Measurements from ENCODE around the gene FERMT1. TPM values are rescaled to one million over a fixed set of nuclear protein-coding genes. Genes with fewer than 3 reads are reported as not detected.

Gene FERMT1
- total RNA-seq, 1 donor from 2014 or later, result 9.8 TPM

- intact Hi-C loops (cut with DNase I), result no loop called here
- no peak overlapping the region for H3K27ac ChIP-seq
- no peaks in the 10 kb centered on the region for H3K4me1 ChIP-seq
- DNase-seq (ENCODE audit: extremely low spot score in 2 of 2), result no peak
- no peak for TF ChIP-seq CTCF (IDR thresholded peaks at IDR 0.05)
- TF ChIP-seq POLR2A (IDR thresholded peaks at IDR 0.05), result no peak
- TF ChIP-seq POLR2AphosphoS5 (IDR thresholded peaks at IDR 0.05; ENCODE audit: insufficient read depth in 1 of 2, low read depth in 1 of 2), result no peak
- no peaks in the 10 kb centered on the region for H3K9me3 ChIP-seq
- H3K4me3 ChIP-seq, result no peak overlapping the region
- peaks cover 0 to 10% of the 10 kb centered on the region in 2 donors for H3K36me3 ChIP-seq
- no peaks in the 10 kb centered on the region for H3K27me3 ChIP-seq
Observed at GRCh38 chr20:6100246-6100645, 22.6 kb downstream of the FERMT1 start.

- no peak for DNase-seq (ENCODE audit: extremely low spot score in 2 of 2)
Observed at GRCh38 chr20:6099819-6100218, 23.0 kb downstream of the FERMT1 start.

GRCh38 chr20:6095409-6095808 is 27.4 kb downstream of the FERMT1 start:
- H3K27me3 ChIP-seq, result no peaks in the 10 kb centered on the region
- no peaks in the 10 kb centered on the region for H3K4me1 ChIP-seq
- H3K4me3 ChIP-seq, result no peak overlapping the region
- intact Hi-C loops (cut with DNase I), result no loop called here
- no peaks in the 10 kb centered on the region for H3K9me3 ChIP-seq
- H3K27ac ChIP-seq, result no peak overlapping the region
- H3K36me3 ChIP-seq, result peaks cover 0 to 10% of the 10 kb centered on the region in 2 donors
- no peak for TF ChIP-seq CTCF (IDR thresholded peaks at IDR 0.05)
- no peak for TF ChIP-seq POLR2A (IDR thresholded peaks at IDR 0.05)
- TF ChIP-seq POLR2AphosphoS5 (IDR thresholded peaks at IDR 0.05; ENCODE audit: insufficient read depth in 1 of 2, low read depth in 1 of 2), result no peak
- DNase-seq (ENCODE audit: extremely low spot score in 2 of 2), result no peak

More at GRCh38 chr20:6099819-6100218, 23.0 kb downstream of the FERMT1 start:
- H3K9me3 ChIP-seq, result no peaks in the 10 kb centered on the region
- H3K27me3 ChIP-seq, result no peaks in the 10 kb centered on the region
- H3K4me3 ChIP-seq, result no peak overlapping the region
- peaks cover 0 to 10% of the 10 kb centered on the region in 2 donors for H3K36me3 ChIP-seq
- no peak for TF ChIP-seq POLR2AphosphoS5 (IDR thresholded peaks at IDR 0.05; ENCODE audit: insufficient read depth in 1 of 2, low read depth in 1 of 2)
- no peak for TF ChIP-seq CTCF (IDR thresholded peaks at IDR 0.05)
- no peak for TF ChIP-seq POLR2A (IDR thresholded peaks at IDR 0.05)
- intact Hi-C loops (cut with DNase I), result no loop called here
- no peak overlapping the region for H3K27ac ChIP-seq
- no peaks in the 10 kb centered on the region for H3K4me1 ChIP-seq

- H3K4me1 ChIP-seq, result no peaks in the 10 kb centered on the region
- TF ChIP-seq CTCF (IDR thresholded peaks at IDR 0.05) (no peak), POLR2AphosphoS5 (IDR thresholded peaks at IDR 0.05; ENCODE audit: insufficient read depth in 1 of 2, low read depth in 1 of 2) (no peak), POLR2A (IDR thresholded peaks at IDR 0.05) (no peak)
- H3K9me3 ChIP-seq, result no peaks in the 10 kb centered on the region
- no peak overlapping the region for H3K27ac ChIP-seq
- DNase-seq (ENCODE audit: extremely low spot score in 2 of 2), result no peak
- intact Hi-C loops (cut with DNase I), result no loop called here
- peaks cover 0 to 10% of the 10 kb centered on the region in 2 donors for H3K36me3 ChIP-seq
- no peak overlapping the region for H3K4me3 ChIP-seq
- no peaks in the 10 kb centered on the region for H3K27me3 ChIP-seq
Observed at GRCh38 chr20:6094565-6094964, 28.3 kb downstream of the FERMT1 start.

GRCh38 chr20:6094063-6094462 is 28.8 kb downstream of the FERMT1 start:
- DNase-seq (ENCODE audit: extremely low spot score in 2 of 2), result no peak
- Histone ChIP-seq H3K4me3 (no peak overlapping the region), H3K27me3 (no peaks in the 10 kb centered on the region)

More at GRCh38 chr20:6094063-6094462, 28.8 kb downstream of the FERMT1 start:
- H3K36me3 ChIP-seq, result peaks cover 0 to 10% of the 10 kb centered on the region in 2 donors
- TF ChIP-seq POLR2AphosphoS5 (IDR thresholded peaks at IDR 0.05; ENCODE audit: insufficient read depth in 1 of 2, low read depth in 1 of 2), result no peak
- no peak for TF ChIP-seq POLR2A (IDR thresholded peaks at IDR 0.05)
- TF ChIP-seq CTCF (IDR thresholded peaks at IDR 0.05), result no peak
- no peaks in the 10 kb centered on the region for H3K4me1 ChIP-seq
- intact Hi-C loops (cut with DNase I), result no loop called here
- no peak overlapping the region for H3K27ac ChIP-seq
- H3K9me3 ChIP-seq, result no peaks in the 10 kb centered on the region
